HG03139 (cell line): ENCODE results near the gene ARHGAP35.
A peak's percentile ranks its signal among the peaks of the same experiment; 100 is the strongest.
"Not testable (repeated sequence)": the region's sequence is repeated elsewhere in the genome, so short reads cannot be mapped to it uniquely, and the experiment has no call there.

Source experiments
- ATAC-seq: cut with Tn5 transposase; IDR thresholded peaks from one replicate; pipeline ENCODE4 v1.9.1; 2021; ENCODE audit not compliant: unreplicated experiment

Gene ARHGAP35

GRCh38 chr19:46860846-46861690, at the start of gene ARHGAP35:
TSS of gene ARHGAP35 (plus strand) at chr19:46860997. CDS start at chr19:46918676, 57,679 bp downstream.
- ATAC-seq, result peak; percentile 14

- no peak for ATAC-seq
Observed at GRCh38 chr19:46812977-46813838, 47.6 kb upstream of the ARHGAP35 start.

- ATAC-seq, result no peak
Observed at GRCh38 chr19:46813839-46814358, 46.9 kb upstream of the ARHGAP35 start.

GRCh38 chr19:46815833-46816627, 44.8 kb upstream of the ARHGAP35 start:
- no peak for ATAC-seq

- ATAC-seq, result no peak
Observed at GRCh38 chr19:46818812-46819211, 42.0 kb upstream of the ARHGAP35 start.

- no peak for ATAC-seq
Observed at GRCh38 chr19:46821512-46822409, 39.0 kb upstream of the ARHGAP35 start.

- ATAC-seq, result not testable (repeated sequence)
Observed at GRCh38 chr19:46822410-46822787, 38.4 kb upstream of the ARHGAP35 start.

GRCh38 chr19:46823049-46823448, 37.7 kb upstream of the ARHGAP35 start:
- ATAC-seq, result no peak

GRCh38 chr19:46824890-46825730, 35.7 kb upstream of the ARHGAP35 start:
- no peak for ATAC-seq

- no peak for ATAC-seq
Observed at GRCh38 chr19:46825731-46826055, 35.1 kb upstream of the ARHGAP35 start.

- ATAC-seq, result no peak
Observed at GRCh38 chr19:46828484-46828883, 32.3 kb upstream of the ARHGAP35 start.

GRCh38 chr19:46830864-46831263, 29.9 kb upstream of the ARHGAP35 start:
- ATAC-seq, result no peak

- no peak for ATAC-seq
Observed at GRCh38 chr19:46834121-46834520, 26.7 kb upstream of the ARHGAP35 start.

GRCh38 chr19:46834984-46835383, 25.8 kb upstream of the ARHGAP35 start:
- no peak for ATAC-seq

- no peak for ATAC-seq
Observed at GRCh38 chr19:46838160-46838559, 22.6 kb upstream of the ARHGAP35 start.

- ATAC-seq, result no peak
Observed at GRCh38 chr19:46839752-46840497, 20.9 kb upstream of the ARHGAP35 start.

- no peak for ATAC-seq
Observed at GRCh38 chr19:46840498-46840942, 20.3 kb upstream of the ARHGAP35 start.

- no peak for ATAC-seq
Observed at GRCh38 chr19:46841458-46842083, 19.2 kb upstream of the ARHGAP35 start.
